Colon (tissue), 2 donors: ENCODE measurements around the gene PALD1.
"Not testable (repeated sequence)": the region's sequence is repeated elsewhere in the genome, so short reads cannot be mapped to it uniquely, and the experiment has no call there.

ENCODE experiments used
- FAIRE-seq: peaks from 2 replicates; lab custom pipeline; 2012; peaks lifted over from hg19 to GRCh38; lab: Jason Lieb, UNC
- donor health status: control.
- donor health status: control.

The PALD1 gene

DNA sequence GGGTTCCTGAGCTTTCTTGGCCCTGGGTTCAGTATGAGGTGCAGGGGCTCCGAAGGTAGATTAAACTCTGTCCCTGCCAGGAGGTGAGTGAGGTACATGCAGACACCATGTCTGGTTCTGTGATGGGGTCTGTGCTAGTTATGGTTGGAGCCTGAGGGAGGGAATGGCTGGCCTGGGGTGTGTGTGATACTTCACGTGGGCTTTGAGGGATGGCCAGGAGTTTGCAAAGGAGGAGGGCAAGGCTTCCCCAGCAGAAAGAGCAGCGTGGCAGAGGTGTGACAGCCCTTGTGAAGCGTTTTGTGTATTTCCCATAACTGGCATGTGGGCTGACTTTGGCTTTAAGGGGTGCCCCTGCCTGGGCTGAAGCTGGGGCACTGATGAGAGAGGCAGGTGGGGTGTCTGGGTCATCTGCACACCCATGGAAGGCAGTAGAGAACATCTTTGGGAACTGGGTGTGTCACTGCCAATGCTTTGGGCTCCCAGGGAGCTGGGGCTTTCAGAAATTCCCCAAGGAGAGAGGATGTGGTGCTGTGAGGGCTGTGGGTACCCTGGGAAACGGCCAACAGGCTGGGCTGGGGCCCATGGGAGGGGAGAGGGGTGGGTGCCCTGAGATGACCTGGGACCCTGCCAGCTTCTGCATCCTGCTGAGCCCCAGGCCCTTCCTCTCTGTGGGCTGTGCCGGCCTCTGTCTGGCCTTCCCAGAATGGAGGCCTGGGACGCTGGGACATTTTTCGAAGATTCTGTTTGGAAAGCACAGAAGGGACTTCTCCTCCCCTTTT is 4.6 kb downstream of the PALD1 start:
- FAIRE-seq: no peak

DNA sequence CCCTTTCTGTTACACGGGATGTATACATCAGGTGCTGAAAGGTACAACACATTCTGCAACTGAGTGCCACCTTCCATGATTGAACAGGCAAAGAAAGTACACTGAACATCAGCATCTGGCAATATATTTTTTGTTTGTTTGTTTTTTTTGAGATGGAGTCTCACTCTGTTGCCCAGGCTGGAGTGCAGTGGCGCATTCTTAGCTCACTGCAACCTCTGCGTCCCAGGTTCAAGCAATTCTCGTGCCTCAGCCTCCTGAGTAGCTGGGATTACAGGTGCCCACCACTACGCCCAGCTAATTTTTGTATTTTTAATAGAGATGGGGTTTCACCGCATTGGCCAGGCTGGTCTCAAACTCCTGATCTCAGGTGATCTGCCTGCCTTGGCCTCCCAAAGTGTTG is 5.3 kb downstream of the PALD1 start:
- not testable (repeated sequence) for FAIRE-seq

GRCh38 chr10:70487824-70488223 is 9.3 kb downstream of the PALD1 start:
- no peak for FAIRE-seq

DNA sequence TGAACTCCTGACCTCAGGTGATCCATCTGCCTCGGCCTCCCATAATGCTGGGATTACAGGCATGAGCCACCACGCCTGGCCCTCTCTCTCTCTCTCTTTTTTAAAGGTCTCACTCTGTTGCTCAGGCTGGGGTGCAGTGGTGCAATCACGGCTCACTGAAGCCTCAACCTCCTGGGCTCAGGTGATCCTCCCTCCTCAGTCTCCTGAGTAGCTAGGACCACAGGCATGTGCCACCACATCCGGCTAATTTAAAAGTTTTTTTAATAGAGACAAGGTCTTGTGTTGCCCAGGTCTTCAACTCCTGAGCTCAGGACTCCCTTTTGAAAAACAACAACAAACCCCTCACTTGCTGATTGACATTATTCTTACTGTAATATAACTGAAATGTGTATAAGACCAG is 11.6 kb downstream of the PALD1 start:
- no peak for FAIRE-seq

GRCh38 chr10:70491614-70492013 is 13.0 kb downstream of the PALD1 start:
- FAIRE-seq: no peak

DNA sequence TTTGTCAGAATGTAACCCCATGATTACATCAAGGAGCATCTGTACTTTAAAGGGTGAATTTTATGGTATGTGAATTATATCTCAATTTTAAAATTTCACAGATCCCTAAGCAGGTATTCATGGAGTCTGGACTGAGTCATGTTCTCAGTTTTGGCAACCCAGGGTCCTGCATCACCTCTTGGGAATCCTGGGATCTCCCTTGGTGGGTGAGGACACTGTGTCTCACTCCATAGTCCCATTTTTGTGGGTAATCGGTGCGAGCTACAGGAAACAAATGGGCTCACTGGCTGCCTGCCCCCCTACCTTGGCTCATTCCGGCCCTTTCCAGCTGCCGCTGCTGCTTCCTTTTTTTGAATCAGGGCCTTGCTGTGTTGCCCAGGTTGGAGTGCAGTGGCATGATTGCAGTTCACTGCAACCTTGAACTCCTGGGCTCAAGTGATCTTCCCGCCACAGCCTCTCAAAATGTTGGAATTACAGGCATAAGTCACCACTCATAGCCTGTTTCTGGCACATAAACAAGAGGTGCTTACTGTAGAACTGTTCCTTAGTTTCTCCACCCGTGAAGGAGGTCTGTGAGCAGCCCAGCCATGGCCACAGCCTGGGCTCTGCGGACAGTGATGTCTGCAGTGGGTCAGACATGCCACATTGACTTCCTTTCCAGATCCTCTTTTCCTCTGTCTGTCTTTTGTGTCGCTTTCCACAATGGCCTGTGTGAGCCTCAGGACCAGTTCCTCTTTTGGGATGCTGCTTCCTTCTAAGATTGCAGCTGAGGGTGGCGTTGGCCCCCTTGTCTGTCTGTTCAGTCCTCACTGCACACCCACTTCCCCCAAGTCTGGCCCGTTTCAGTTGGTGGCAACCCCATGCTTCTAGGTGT is 14.5 kb downstream of the PALD1 start:
- FAIRE-seq: no peak

- no peak for FAIRE-seq
Observed at GRCh38 chr10:70493660-70494234, 15.2 kb downstream of the PALD1 start.

DNA sequence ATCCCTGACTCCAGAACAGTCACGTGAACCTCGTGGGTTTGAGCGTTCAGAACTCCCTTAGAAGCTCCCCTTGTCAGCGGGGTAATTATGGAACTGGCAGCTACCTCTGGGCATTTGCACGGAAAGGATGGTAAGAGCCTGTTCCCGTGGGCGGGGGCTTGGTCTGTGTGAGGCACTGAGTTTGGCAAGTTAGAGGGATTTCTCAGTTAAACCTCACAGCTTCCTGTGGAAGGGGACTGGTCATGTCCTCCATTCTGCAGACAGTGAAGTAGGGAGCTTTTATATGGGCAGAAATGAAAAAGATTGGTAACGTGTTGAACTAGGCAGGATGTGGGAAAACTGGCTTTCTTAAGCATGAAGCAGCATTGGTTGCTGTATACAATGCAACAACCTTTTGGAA is 16.0 kb downstream of the PALD1 start:
- FAIRE-seq: no peak

GRCh38 chr10:70494966-70495365 is 16.4 kb downstream of the PALD1 start:
- no peak for FAIRE-seq

DNA sequence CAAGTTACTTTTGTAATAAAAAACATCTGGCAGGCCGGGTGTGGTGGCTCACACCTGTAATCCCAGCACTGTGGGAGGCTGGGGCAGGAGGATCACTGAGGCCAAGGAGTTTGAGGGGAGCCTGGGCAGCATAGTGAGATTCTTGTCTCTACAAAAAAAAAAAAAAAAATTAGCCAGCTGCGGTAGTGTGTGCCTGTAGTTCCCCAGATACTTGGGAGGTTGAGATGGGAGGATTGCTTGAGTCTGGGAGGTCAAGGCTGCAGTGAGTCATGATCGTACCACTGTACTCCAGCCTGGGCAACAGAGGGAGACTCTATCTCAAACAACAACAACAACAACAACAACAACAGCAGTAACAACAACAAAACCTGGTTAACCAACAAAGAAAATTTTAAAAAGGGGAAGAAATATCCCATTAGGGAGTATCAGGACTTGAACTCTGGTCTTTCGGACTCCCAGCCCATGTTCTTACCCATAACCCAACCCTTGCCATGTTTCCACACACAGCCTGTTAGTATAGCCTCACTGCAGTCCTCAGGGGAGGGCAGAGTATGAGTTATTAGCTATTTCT is 17.2 kb downstream of the PALD1 start:
- no peak for FAIRE-seq

- no peak for FAIRE-seq
Observed at GRCh38 chr10:70496341-70497119, 18.0 kb downstream of the PALD1 start.

DNA sequence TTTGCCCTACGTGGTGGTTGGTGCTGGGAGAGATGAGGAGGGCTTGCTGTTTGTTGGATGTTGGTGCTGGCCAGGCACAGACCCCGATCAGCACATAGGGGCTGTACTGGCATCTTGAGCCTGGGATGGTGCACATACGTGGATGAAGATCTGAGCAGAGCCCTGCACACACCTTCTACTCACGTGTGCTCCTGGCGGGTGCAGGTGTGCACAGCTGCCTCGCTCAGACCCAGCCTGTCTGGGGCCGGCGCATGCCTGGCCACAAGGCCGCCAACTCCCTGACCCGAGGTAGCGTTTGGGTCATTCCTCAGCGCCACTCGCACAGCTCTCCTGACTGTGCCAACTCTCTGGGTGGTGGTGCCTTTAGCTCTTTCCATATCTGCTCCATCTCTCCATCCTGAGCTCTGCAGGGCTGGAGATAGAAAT is 18.6 kb downstream of the PALD1 start:
- FAIRE-seq: no peak

- FAIRE-seq: no peak
Observed at GRCh38 chr10:70498970-70499835, 20.6 kb downstream of the PALD1 start.

DNA sequence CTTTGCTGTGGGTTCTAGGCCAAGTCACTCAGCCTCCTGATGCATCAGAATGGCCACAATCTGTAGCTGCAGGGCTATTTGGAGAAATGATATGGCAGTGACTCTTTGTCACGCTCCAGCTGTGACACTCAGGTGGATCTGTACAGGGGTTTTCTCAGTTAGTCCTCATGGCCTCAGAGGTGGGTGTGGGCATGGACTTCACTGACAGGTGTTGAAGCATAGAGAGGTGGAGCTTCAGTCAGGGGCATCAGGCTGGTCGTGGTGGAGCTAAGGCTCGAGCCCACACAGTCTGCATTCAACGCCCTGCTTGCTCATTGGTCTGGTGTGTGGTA is 21.2 kb downstream of the PALD1 start:
- FAIRE-seq: no peak

GRCh38 chr10:70500368-70500767 is 21.8 kb downstream of the PALD1 start:
- FAIRE-seq: no peak

DNA sequence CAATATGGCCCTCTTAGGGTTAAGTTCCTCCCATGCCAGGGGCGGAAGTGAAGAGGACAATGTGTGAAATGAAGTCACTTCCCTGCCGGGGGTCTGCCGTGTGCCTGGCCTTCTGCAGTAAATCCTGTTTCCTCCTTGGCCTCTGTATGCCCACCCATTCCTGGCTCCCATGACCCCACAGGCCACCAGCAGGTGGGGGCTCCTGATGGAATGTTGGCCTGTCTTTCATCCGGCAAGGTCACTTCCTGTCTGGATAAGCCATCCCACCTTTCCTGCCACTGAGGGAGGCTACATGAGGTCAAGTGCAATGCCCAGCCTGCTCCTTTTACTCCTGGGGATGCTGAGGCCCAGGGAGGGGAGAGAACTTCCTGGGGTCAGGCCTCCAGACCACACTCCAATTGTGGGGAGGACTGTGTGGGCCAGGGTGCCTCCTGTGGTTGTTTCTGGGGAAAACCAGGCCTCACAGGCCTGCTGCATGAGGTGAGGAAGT is 22.3 kb downstream of the PALD1 start:
- no peak for FAIRE-seq

DNA sequence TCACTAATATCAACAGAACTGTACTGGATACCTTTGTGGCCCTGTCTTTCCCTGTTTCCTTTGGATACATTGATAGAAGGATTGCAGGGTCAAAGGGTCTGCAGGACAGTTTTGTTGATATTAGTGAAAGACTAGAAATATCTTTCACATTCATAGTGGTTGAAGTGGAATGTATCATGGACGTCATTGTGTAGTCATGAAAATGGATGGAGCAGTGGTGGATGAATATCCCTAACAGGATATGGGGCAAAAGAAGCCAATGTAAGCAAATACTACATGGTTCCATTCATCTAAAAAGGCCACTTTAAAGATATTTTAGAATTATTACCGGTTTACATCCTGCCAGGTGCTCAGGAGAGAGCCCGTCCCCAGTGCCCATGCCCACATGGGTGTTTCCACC is 23.8 kb downstream of the PALD1 start:
- FAIRE-seq: no peak

GRCh38 chr10:70503776-70504175 is 25.2 kb downstream of the PALD1 start:
- no peak for FAIRE-seq

GRCh38 chr10:70504521-70505358 is 26.2 kb downstream of the PALD1 start:
- no peak for FAIRE-seq

GRCh38 chr10:70505908-70506307 is 27.3 kb downstream of the PALD1 start:
- FAIRE-seq: no peak
